GM19455 (cell line): Measurements from ENCODE around the gene AARSD1.
"Not testable (repeated sequence)": the region's sequence is repeated elsewhere in the genome, so short reads cannot be mapped to it uniquely, and the experiment has no call there.

Experiments used
- ATAC-seq: cut with Tn5 transposase; IDR thresholded peaks from one replicate; pipeline ENCODE4 v1.9.1; 2021; ENCODE audit not compliant: unreplicated experiment

The AARSD1 gene

GRCh38 chr17:42982266-42982665, 18.0 kb upstream of the AARSD1 start:
- no peak for ATAC-seq

GRCh38 chr17:42980766-42981397, 16.6 kb upstream of the AARSD1 start:
- no peak for ATAC-seq

GRCh38 chr17:42980274-42980765, 16.1 kb upstream of the AARSD1 start, which contains the start of gene RUNDC1:
Gene RUNDC1 (plus strand): TSS chr17:42980565. CDS start chr17:42980577, 12 bp downstream.
- no peak for ATAC-seq

GRCh38 chr17:42979511-42980273, 15.4 kb upstream of the AARSD1 start, which contains the start of gene PTGES3L:
Gene PTGES3L (minus strand): TSS chr17:42980080. CDS start chr17:42980053, 27 bp downstream.
- ATAC-seq: no peak

- not testable (repeated sequence) for ATAC-seq
Observed at GRCh38 chr17:42975701-42976100, 11.4 kb upstream of the AARSD1 start.

GRCh38 chr17:42975265-42975664, 11.0 kb upstream of the AARSD1 start:
- no peak for ATAC-seq

GRCh38 chr17:42973323-42973722, 9.1 kb upstream of the AARSD1 start:
- ATAC-seq: not testable (repeated sequence)

- no peak for ATAC-seq
Observed at GRCh38 chr17:42971589-42971988, 7.3 kb upstream of the AARSD1 start.

GRCh38 chr17:42969001-42969581, 4.8 kb upstream of the AARSD1 start:
- no peak for ATAC-seq

- no peak for ATAC-seq
Observed at GRCh38 chr17:42967925-42968324, 3.7 kb upstream of the AARSD1 start.

- ATAC-seq: no peak
Observed at GRCh38 chr17:42953669-42954068, 10.6 kb downstream of the AARSD1 start.

- ATAC-seq: no peak
Observed at GRCh38 chr17:42950044-42950783, 14.0 kb downstream of the AARSD1 start.

GRCh38 chr17:42946812-42947211, 17.4 kb downstream of the AARSD1 start:
- no peak for ATAC-seq

GRCh38 chr17:42944211-42944610, 20.0 kb downstream of the AARSD1 start:
- no peak for ATAC-seq

- ATAC-seq: no peak
Observed at GRCh38 chr17:42937712-42938596, 26.3 kb downstream of the AARSD1 start.

GRCh38 chr17:42929497-42929844, 34.8 kb downstream of the AARSD1 start:
- no peak for ATAC-seq

GRCh38 chr17:42928714-42929496, 35.3 kb downstream of the AARSD1 start:
- ATAC-seq: no peak

- ATAC-seq: no peak
Observed at GRCh38 chr17:42924891-42925290, 39.4 kb downstream of the AARSD1 start.

- not testable (repeated sequence) for ATAC-seq
Observed at GRCh38 chr17:42923472-42923871, 40.8 kb downstream of the AARSD1 start.
